Motor neuron (in vitro differentiated cells): ENCODE data around the gene MIPOL1. TPM values are rescaled to one million over a fixed set of nuclear protein-coding genes. Genes with fewer than 3 reads are reported as not detected.
"Not testable (repeated sequence)": the region's sequence is repeated elsewhere in the genome, so short reads cannot be mapped to it uniquely, and the experiment has no call there.

Experiments
- ATAC-seq, 8 experiments: fragments of 200-7000 bp; cut with Tn5 transposase; replicated peaks in 6 of 8; 2 replicates each; pipeline ENCODE4 v1.8.0; 2021; ENCODE audit warnings: mild to moderate bottlenecking in 8 of 8, moderate library complexity in 8 of 8
- H3K27ac ChIP-seq, 2 donors: fragments of 250-450 bp; sonication (Bioruptor Pico); 2 replicates each; pipeline ENCODE4 v1.9.0; 2021; ENCODE audit warnings: antibody characterized with exemption in 2 of 2, mild to moderate bottlenecking in 2 of 2, moderate library complexity in 1 of 2
- H3K4me1 ChIP-seq, 2 donors: fragments of 250-450 bp; sonication (Bioruptor Pico); replicated peaks in 1 of 2; 2 replicates each; pipeline ENCODE4 v1.6.1; 2021; ENCODE audit warnings: antibody characterized with exemption in 2 of 2, mild to moderate bottlenecking in 2 of 2, moderate library complexity in 1 of 2
- H3K4me3 ChIP-seq, 5 donors: fragments of 250-450 bp; sonication (Bioruptor Pico); 2 replicates each; pipeline ENCODE4 v1.9.0; 2021; ENCODE audit warnings: antibody characterized with exemption in 5 of 5, mild to moderate bottlenecking in 5 of 5, moderate library complexity in 4 of 5
- WGBS, 10 experiments: fragments of 450-650 bp; shearing (Covaris generic); methylation state at CpG; one replicate each; pipeline ENCODE4 v1.0.0; 2022; 5-methylcytosine and 5-hydroxymethylcytosine counted together
- in situ Hi-C, 9 experiments: fragments of 400-800 bp; cut with MboI; loops; one replicate each; pipeline ENCODE4 v1.15.0; 2021; ENCODE audit warnings: low sequenced_read_pairs in 9 of 9, low pct_unique_long_range_greater_than_20kb in 2 of 9; ENCODE audit not compliant: unreplicated experiment in 9 of 9
- total RNA-seq, 8 experiments: library from RNA; unstranded; fragments of 300-600 nt; gene quantifications; 2 replicates each; pipeline versions ENCODE4 v1.2.3 to v1.2.4, GENCODE V29; 2022

Gene MIPOL1
- total RNA-seq, 8 experiments from 2014 or later = 7.0 to 28.0 (median 14.3) TPM

DNA sequence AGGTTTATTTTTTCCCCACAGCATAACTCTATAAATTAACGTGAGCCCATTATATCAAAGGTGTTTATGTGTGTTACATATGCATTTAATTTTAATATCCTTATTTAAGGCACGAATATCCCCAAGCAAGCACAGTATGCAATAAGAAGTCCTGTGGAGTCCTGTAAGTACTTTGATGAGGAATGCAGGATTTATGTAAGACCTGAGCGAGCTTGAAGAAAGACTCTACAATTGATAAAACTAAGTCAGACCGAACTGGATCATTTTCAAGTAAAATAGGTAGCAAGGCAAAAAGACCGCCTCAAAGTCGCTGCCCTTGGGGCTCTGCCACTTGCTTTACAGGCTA lies 26.1 kb upstream of the MIPOL1 start:
- H3K4me3 ChIP-seq = peak overlapping the region; percentile 59 to 97 (median 68)
- in situ Hi-C loops = loop anchor here in 1 of 9 experiments (25.0 kb wide), 1 partner anchor 534 kb away; no protein-coding TSS in a partner anchor
- WGBS, 10 experiments = 0 to 17% (median 1%) methylated on average over 1 to 6 of the region's 6 CpGs
- peaks cover 2 to 17% of the 10 kb centered on the region in 2 donors for H3K4me1 ChIP-seq
- H3K27ac ChIP-seq = peak overlapping the region in 1 of 2 donors; percentile 83
- ATAC-seq = peak in 7 of 8 experiments; percentile 11 to 36 (median 16)

DNA sequence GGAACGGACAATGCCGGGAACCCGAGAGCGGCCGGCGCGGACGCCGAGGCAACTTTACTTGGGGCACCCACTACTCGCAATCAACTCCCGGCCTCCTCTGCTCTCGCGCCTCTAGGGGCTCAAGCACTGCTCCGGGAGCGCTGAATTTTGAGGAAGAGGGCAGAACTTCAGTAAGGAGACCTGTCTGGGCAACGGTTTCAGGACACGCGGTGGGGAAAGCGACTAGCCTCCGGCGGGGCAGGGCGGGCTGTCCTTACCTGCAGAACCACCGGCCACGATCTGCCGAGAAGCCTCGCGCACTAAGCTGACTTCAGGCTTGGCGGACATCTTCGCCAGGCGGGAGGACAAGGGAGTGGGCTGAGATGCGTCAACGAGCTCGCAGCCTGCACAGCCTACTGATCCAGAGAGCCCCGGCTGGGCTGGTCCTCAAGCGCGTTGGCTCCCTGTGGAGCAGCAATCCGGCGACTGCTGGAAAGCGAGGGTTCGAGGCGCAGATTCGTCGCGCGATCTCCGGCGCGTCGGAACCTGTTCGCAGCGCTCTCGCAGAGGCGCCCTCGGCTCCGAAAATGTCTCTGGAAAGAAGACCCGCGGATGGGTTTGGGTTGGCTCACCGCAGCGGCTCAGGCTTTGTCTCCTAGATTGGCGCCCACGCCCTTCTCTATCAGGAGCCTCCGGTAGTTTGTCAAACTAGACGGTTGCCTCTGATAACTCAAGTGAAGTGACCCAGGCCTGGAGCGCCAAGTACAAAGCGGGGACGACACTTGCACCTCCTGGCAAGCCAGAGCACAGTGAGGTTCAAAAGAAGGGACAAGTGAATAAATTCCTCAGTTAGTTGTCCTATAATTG lies 25.5 kb upstream of the MIPOL1 start, which contains the start of gene SLC25A21:
TSS of gene SLC25A21 (minus strand) at position 583 of the 846 bp plus-strand sequence.
- 0 to 16% (median 0%) methylated on average over 1 to 22 of the region's 66 CpGs; no CpG with 5 or more reads in 1 of the 10 experiments for WGBS, 10 experiments
- peaks cover 2 to 17% of the 10 kb centered on the region in 2 donors for H3K4me1 ChIP-seq
- H3K27ac ChIP-seq = peak within 1 kb of the TSS; percentile 67 to 83
- H3K4me3 ChIP-seq = peak within 1 kb of the TSS; percentile 59 to 97 (median 68)
- peak; percentile 91 to 96 (median 94) for ATAC-seq
- in situ Hi-C loops = loop anchor here in 1 of 9 experiments (25.0 kb wide), 1 partner anchor 535 kb away; no protein-coding TSS in a partner anchor

- in situ Hi-C loops = loop anchor here in 1 of 9 experiments (25.0 kb wide), 1 partner anchor 536 kb away; no protein-coding TSS in a partner anchor
- no peak overlapping the region for H3K27ac ChIP-seq
- H3K4me3 ChIP-seq = peak overlapping the region; percentile 59 to 97 (median 68)
- no peak for ATAC-seq
- 0 to 71% (median 28%) methylated on average over 1 to 5 of the region's 5 CpGs; no CpG with 5 or more reads in 1 of the 10 experiments for WGBS, 10 experiments
- H3K4me1 ChIP-seq = peaks cover 2 to 17% of the 10 kb centered on the region in 2 donors
Measured at GRCh38 chr14:37172936-37173614, 24.7 kb upstream of the MIPOL1 start.

DNA sequence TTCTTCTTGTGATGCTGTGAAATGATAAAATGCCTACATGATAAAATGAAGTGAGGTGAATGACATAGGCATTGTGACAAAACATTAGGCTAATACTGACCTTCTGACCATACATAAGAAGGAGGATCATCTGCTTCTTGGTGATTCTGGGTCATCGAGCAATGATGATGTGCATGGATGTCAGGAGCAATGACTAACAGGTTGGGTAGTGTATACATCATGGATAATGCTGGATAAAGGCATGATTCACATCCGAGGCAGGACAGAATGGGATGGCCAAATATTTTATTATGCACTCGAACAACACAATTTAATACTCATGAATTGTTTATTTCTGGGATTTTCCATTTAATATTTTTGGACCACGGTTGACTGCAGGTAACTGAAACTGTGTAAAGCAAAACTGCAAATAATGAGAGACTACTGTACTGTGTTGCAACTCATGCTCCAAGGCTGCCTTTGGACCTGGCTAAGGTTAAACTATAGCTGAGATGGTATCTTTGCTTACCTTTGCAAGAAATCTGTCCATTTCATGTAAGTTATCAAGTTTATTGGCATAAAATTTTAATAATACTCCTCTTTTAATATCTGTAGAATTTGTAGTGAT lies 17.7 kb upstream of the MIPOL1 start:
- Histone ChIP-seq H3K4me1 (no peaks in the 10 kb centered on the region), H3K4me3 (no peak overlapping the region), H3K27ac (no peak overlapping the region)
- no peak for ATAC-seq
- 0 to 100% (median 55%) methylated on average over 1 to 4 of the region's 4 CpGs; no CpG with 5 or more reads in 3 of the 10 experiments for WGBS, 10 experiments
- in situ Hi-C loops = no loop called here

DNA sequence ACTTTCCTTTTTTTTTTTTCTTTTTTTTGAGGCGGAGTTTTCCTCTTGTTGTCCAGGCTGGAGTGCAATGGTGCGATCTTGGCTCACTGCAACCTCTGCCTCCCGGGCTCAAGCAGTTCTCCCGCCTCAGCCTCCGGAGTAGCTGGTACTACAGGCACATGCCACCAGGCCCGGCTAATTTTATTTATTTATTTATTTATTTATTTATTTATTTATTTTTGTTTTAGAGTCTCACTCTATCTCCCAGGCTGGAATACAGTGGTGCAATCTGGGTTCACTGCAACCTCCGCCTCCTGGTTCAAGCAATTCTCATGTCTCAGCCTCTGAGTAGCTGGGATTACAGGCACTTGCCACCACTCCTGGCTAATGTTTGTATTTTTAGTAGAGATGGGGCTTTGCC lies 16.9 kb upstream of the MIPOL1 start:
- H3K4me1 ChIP-seq, ATAC-seq, H3K4me3 ChIP-seq, H3K27ac ChIP-seq, in situ Hi-C loops: not testable (repeated sequence)
- 80 to 100% (median 89%) methylated on average over 1 to 6 of the region's 7 CpGs; no CpG with 5 or more reads in 1 of the 10 experiments for WGBS, 10 experiments

DNA sequence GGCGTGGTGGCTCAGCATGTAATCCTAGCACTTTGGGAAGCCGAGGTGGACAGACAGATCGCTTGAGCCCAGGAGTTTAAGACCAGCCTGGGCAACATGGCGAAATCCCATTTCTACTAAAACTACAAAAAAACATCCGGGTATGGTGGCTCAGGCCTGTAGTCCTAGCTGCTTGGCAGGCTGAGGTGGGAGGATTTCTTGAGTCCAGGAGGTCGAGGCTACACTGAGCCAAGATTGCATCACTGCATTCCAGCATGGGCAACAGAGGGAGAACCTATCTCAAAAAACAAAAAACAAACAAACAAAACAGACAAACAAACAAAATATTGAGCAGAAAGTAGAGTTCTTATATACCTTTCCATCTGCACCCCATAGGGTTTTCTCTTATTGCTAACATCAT lies 16.3 kb upstream of the MIPOL1 start:
- in situ Hi-C loops = no loop called here
- ATAC-seq = no peak
- WGBS, 10 experiments = 17 to 100% (median 86%) methylated on average over 1 to 4 of the region's 6 CpGs
- Histone ChIP-seq H3K27ac (no peak overlapping the region), H3K4me3 (no peak overlapping the region), H3K4me1 (no peaks in the 10 kb centered on the region)

DNA sequence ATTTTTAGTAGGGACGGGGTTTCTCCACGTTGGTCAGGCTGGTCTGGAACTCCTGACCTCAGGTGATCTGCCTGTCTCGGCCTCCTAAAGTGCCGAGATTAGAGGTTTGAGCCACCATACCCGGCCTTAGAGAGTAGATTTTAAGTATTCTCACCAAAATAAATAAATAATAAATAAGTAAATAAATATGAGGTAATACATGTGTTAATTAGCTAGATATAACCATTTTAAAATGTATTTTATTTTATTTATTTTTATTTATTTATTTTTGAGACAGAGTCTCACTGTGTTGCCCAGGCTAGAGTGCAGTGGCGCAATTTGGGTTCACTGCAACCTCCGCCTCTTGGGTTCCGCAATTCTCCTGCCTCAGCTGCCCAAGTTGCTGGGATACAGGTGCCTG lies 13.2 kb upstream of the MIPOL1 start:
- 50 to 100% (median 83%) methylated on average over 2 to 8 of the region's 8 CpGs for WGBS, 10 experiments
- H3K4me1 ChIP-seq, ATAC-seq, in situ Hi-C loops, H3K27ac ChIP-seq, H3K4me3 ChIP-seq: not testable (repeated sequence)

- H3K4me3 ChIP-seq = no peak overlapping the region
- in situ Hi-C loops = no loop called here
- ATAC-seq = no peak
- H3K4me1 ChIP-seq = no peaks in the 10 kb centered on the region
- no peak overlapping the region for H3K27ac ChIP-seq
Measured at GRCh38 chr14:37185670-37186069, 12.1 kb upstream of the MIPOL1 start.

- Histone ChIP-seq H3K4me1 (no peaks in the 10 kb centered on the region), H3K27ac (no peak overlapping the region), H3K4me3 (no peak overlapping the region)
- no peak for ATAC-seq
- in situ Hi-C loops = no loop called here
- 10 to 100% (median 82%) methylated on average over 1 of the region's 1 CpG; no CpG with 5 or more reads in 2 of the 10 experiments for WGBS, 10 experiments
Measured at GRCh38 chr14:37186865-37187264, 10.9 kb upstream of the MIPOL1 start.

- in situ Hi-C loops = no loop called here
- WGBS, 10 experiments = 18 to 96% (median 73%) methylated on average over 1 to 3 of the region's 3 CpGs; no CpG with 5 or more reads in 2 of the 10 experiments
- Histone ChIP-seq H3K4me1 (no peaks in the 10 kb centered on the region), H3K27ac (no peak overlapping the region), H3K4me3 (no peak overlapping the region)
- no peak for ATAC-seq
Measured at GRCh38 chr14:37187294-37187693, 10.4 kb upstream of the MIPOL1 start.

DNA sequence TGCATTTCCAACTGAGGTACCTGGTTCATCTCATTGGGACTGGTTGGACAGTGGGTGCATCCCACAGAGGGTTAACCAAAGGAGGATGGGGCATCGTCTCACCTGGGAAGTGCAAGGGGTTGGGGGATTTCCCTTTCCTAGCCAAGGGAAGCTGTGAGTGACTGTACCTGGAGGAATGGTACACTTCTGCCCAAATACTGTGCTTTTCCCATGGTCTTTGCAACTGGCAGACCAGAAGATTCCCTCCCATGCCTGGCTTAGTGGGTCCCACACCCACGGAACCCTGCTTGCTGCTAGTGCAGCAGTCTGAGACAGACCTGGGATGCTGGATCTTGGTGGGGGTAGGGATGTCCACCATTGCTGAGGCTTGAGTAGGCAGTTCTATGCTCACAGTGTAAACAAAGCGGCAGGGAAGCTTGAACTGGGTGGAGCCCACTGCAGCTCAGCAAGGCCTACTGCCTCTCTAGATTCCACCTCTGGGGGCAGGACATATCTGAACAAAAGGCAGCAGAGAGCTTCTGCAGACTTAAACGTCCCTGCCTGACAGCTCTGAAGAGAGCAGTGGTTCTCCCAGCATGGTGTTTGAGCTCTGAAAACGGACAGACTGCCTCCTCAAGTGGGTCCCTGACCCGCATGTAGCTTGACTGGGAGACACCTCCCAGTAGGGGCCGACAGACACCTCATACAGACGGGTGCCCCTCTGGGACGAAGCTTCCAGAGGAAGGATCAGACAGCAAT lies 9.7 kb upstream of the MIPOL1 start:
- in situ Hi-C loops, ATAC-seq, H3K4me3 ChIP-seq, H3K4me1 ChIP-seq, H3K27ac ChIP-seq: not testable (repeated sequence)
- WGBS, 10 experiments = 80 to 92% (median 81%) methylated on average over 3 to 4 of the region's 9 CpGs; no CpG with 5 or more reads in 7 of the 10 experiments

DNA sequence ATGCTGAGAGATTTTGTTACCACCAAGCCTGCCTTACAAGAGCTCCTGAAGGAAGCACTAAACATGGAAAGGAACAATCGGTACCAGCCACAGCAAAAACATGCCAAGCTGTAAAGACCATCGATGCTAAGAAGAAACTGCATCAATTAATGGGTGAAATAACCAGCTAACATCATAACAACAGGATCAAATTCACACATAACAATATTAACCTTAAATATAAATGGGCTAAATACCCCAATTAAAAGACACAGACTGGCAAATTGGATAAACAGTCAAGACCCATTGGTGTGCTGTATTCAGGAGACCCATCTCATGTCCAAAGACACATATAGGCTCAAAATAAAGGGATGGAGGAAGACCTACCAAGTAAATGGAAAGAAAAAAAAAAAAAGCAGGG lies 8.0 kb upstream of the MIPOL1 start:
- H3K4me3 ChIP-seq, H3K4me1 ChIP-seq, in situ Hi-C loops, ATAC-seq, H3K27ac ChIP-seq: not testable (repeated sequence)
- 73 to 90% (median 88%) methylated on average over 2 of the region's 2 CpGs; no CpG with 5 or more reads in 7 of the 10 experiments for whole genome bisulfite sequencing, 10 experiments
